Right lobe of liver (tissue), 6 donors: ENCODE measurements around the gene PGLYRP2. TPM values are rescaled to one million over a fixed set of nuclear protein-coding genes. Genes with fewer than 3 reads are reported as not detected.

Source experiments
- ATAC-seq, 4 donors: fragments of 200-7000 bp; cut with Tn5 transposase; one replicate each; pipeline ENCODE4 v1.9.1; 2020; ENCODE audit warnings: mild to moderate bottlenecking in 4 of 4, moderate library complexity in 4 of 4
- DNase-seq, 3 donors: peaks; one replicate each; pipeline ENCODE4 v3.0.0-alpha.2; 2020
- H3K27ac ChIP-seq, 3 donors: fragments of 200-600 bp; one replicate each; pipeline ENCODE4 v1.8.0; 2022
- H3K27me3 ChIP-seq, 2 donors: fragments of 200-600 bp; one replicate each; pipeline ENCODE4 v1.8.0; 2022
- H3K36me3 ChIP-seq, 4 donors: fragments of 200-600 bp; sonication (generic) in 1 of 4; one replicate each; pipeline versions ENCODE4 v1.5.1 to v1.8.0; 2017 to 2022; ENCODE audit warnings: control low read depth in 1 of 4
- H3K4me1 ChIP-seq, 4 donors: fragments of 200-600 bp; sonication (generic) in 1 of 4; one replicate each; pipeline versions ENCODE4 v1.5.1 to v1.8.0; 2017 to 2022; ENCODE audit warnings: control low read depth in 1 of 4
- H3K4me3 ChIP-seq, 3 donors: fragments of 200-600 bp; one replicate each; pipeline ENCODE4 v1.8.0; 2022
- H3K9me3 ChIP-seq, 4 donors: fragments of 200-600 bp; sonication (generic) in 1 of 4; one replicate each; pipeline versions ENCODE4 v1.5.1 to v1.8.0; 2017 to 2022; ENCODE audit warnings: control low read depth in 1 of 4
- CTCF ChIP-seq, 4 donors: fragments of 200-600 bp in 3 of 4; fragments of 450-650 bp in 1 of 4; IDR thresholded peaks; one replicate each; pipeline versions ENCODE4 v1.5.1 to v1.8.0; 2016 to 2022; ENCODE audit warnings: antibody characterized with exemption in 4 of 4, mild to moderate bottlenecking in 2 of 4
- POLR2A ChIP-seq: fragments of 450-650 bp; IDR thresholded peaks from one replicate; pipeline ENCODE4 v1.6.1; 2017; ENCODE audit warnings: antibody characterized with exemption, mild to moderate bottlenecking
- WGBS: methylation state at CpG from one replicate; pipeline ENCODE4 v1.1.6; 2018; ENCODE audit warnings: low coverage, low lambda C conversion rate; ENCODE audit not compliant: insufficient coverage; ENCODE audit errors: missing lambda C conversion rate; 5-methylcytosine and 5-hydroxymethylcytosine counted together
- intact Hi-C, 2 donors: fragments of 100-400 bp; cut with DNase I; formaldehyde crosslinking; loops; one replicate each; pipeline versions ENCODE4 v1.11.2 to v1.14.1; 2022
- total RNA-seq, 6 experiments: library from RNA; depleted of rRNA in 2 of 6; stranded (reverse); fragments of >200 nt in 2 of 6; fragmentation: NEBNext Ultra II Directional in 3 of 6; extraction: Animal tissue kit (Norgen Biotek cat#: 25700) in 3 of 6; gene quantifications; one replicate each; pipeline versions ENCODE4 v1.1.0 to v1.2.4, GENCODE V29; 2016 to 2023
- donor health status: DM: no; HTN: yes; CAD: no.
- donor health status: DM: no; HTN: no; CAD: no.
- donor health status: DM: no; HTN: no; CAD: no.
- donor health status: DM: no; HTN: yes; CAD: no.
- donor health status: DM: no; HTN: yes; CAD: no.

The PGLYRP2 gene
- total RNA-seq, 6 experiments from 2014 or later = 45.1 to 135 (median 59.2) TPM

- intact Hi-C loops = no loop called here
- Histone ChIP-seq H3K27me3 (no peaks in the 10 kb centered on the region), H3K4me1 (peaks cover 0 to 24% (median 6%) of the 10 kb centered on the region in 4 donors), H3K27ac (no peak overlapping the region), H3K4me3 (peak overlapping the region; percentile 66 to 81 (median 73)), H3K9me3 (no peaks in the 10 kb centered on the region), H3K36me3 (peaks cover 0 to 6% (median 0%) of the 10 kb centered on the region in 4 donors)
- DNase-seq (no peak), ATAC-seq (no peak)
- 10% methylated on average over 7 of the region's 7 CpGs for WGBS
- TF ChIP-seq CTCF (IDR thresholded peaks at IDR 0.05) (no peak), POLR2A (no peak)
Measured at GRCh38 chr19:15431396-15432017, 47.8 kb downstream of the PGLYRP2 start.

- no peak for DNase-seq
- TF ChIP-seq CTCF (IDR thresholded peaks at IDR 0.05) (no peak), POLR2A (no peak)
Measured at GRCh38 chr19:15430526-15431120, 48.7 kb downstream of the PGLYRP2 start.

GRCh38 chr19:15429825-15430467 lies 49.4 kb downstream of the PGLYRP2 start:
- Histone ChIP-seq H3K27me3 (no peaks in the 10 kb centered on the region), H3K4me1 (peaks cover 0 to 26% (median 6%) of the 10 kb centered on the region in 4 donors), H3K36me3 (peaks cover 0 to 11% (median 2%) of the 10 kb centered on the region in 4 donors), H3K9me3 (no peaks in the 10 kb centered on the region), H3K4me3 (no peak overlapping the region), H3K27ac (no peak overlapping the region)
- ATAC-seq = no peak
- peak in 1 of 3 donors; percentile 30 for DNase-seq
- intact Hi-C loops = no loop called here
- no peak for TF ChIP-seq POLR2A
- no peak for TF ChIP-seq CTCF (IDR thresholded peaks at IDR 0.05)
- WGBS = 34% methylated on average over 2 of the region's 24 CpGs

More at GRCh38 chr19:15430526-15431120, 48.7 kb downstream of the PGLYRP2 start:
- no peak overlapping the region for H3K27ac ChIP-seq
- H3K9me3 ChIP-seq = no peaks in the 10 kb centered on the region
- H3K27me3 ChIP-seq = no peaks in the 10 kb centered on the region
- H3K4me1 ChIP-seq = peaks cover 0 to 26% (median 6%) of the 10 kb centered on the region in 4 donors
- intact Hi-C loops = no loop called here
- 53% methylated on average over 4 of the region's 10 CpGs for WGBS
- peaks cover 0 to 6% (median 0%) of the 10 kb centered on the region in 4 donors for H3K36me3 ChIP-seq
- H3K4me3 ChIP-seq = no peak overlapping the region
- no peak for ATAC-seq

- H3K4me3 ChIP-seq = no peak overlapping the region
- H3K27me3 ChIP-seq = no peaks in the 10 kb centered on the region
- H3K9me3 ChIP-seq = no peaks in the 10 kb centered on the region
- intact Hi-C loops = no loop called here
- DNase-seq (no peak), ATAC-seq (no peak)
- H3K36me3 ChIP-seq = peaks cover 0 to 19% (median 4%) of the 10 kb centered on the region in 4 donors
- peaks cover 0 to 26% (median 6%) of the 10 kb centered on the region in 4 donors for H3K4me1 ChIP-seq
- no peak overlapping the region for H3K27ac ChIP-seq
- 87% methylated on average over 3 of the region's 22 CpGs for WGBS
- TF ChIP-seq CTCF (IDR thresholded peaks at IDR 0.05) (no peak), POLR2A (no peak)
Measured at GRCh38 chr19:15428956-15429824, 50.1 kb downstream of the PGLYRP2 start.
